Endothelial cell (in vitro differentiated cells): ENCODE measurements around the gene MRPL54. TPM values are rescaled to one million over a fixed set of nuclear protein-coding genes. Genes with fewer than 3 reads are reported as not detected.
A peak's percentile ranks its signal among the peaks of the same experiment; 100 is the strongest.

Experiments used
- DNase-seq: peaks from one replicate; pipeline ENCODE4 v3.0.0; 2021; ENCODE audit warnings: low spot score
- H3K27ac Mint-ChIP-seq: one replicate; pipeline ENCODE4 v1.8.0; 2021; ENCODE audit warnings: mixed read lengths, inconsistent platforms; ENCODE audit not compliant: unreplicated experiment
- H3K27me3 Mint-ChIP-seq: one replicate; pipeline ENCODE4 v1.8.0; 2021; ENCODE audit warnings: mild to moderate bottlenecking, moderate library complexity, mixed read lengths, inconsistent platforms; ENCODE audit not compliant: unreplicated experiment
- H3K36me3 Mint-ChIP-seq: one replicate; pipeline ENCODE4 v1.8.0; 2021; ENCODE audit warnings: mild to moderate bottlenecking, low read depth, mixed read lengths, inconsistent platforms; ENCODE audit not compliant: unreplicated experiment
- H3K4me1 Mint-ChIP-seq: one replicate; pipeline ENCODE4 v1.8.0; 2021; ENCODE audit warnings: mild to moderate bottlenecking, mixed read lengths, inconsistent platforms; ENCODE audit not compliant: unreplicated experiment
- H3K4me3 Mint-ChIP-seq: one replicate; pipeline ENCODE4 v1.8.0; 2021; ENCODE audit warnings: mild to moderate bottlenecking, mixed read lengths, inconsistent platforms; ENCODE audit not compliant: unreplicated experiment
- H3K9me3 Mint-ChIP-seq: one replicate; pipeline ENCODE4 v1.8.0; 2021; ENCODE audit warnings: mixed read lengths, inconsistent platforms; ENCODE audit not compliant: unreplicated experiment
- total RNA-seq: library from RNA; stranded (reverse); fragmentation: NEBNext Ultra II Directional; extraction: Animal tissue kit (Norgen Biotek cat#: 25700); gene quantifications from one replicate; pipeline ENCODE4 v1.2.1, GENCODE V29; 2021; ENCODE audit not compliant: unreplicated experiment
- TF ChIP-seq, protein P1 (sequence below): fragments of 200-600 bp; sonication (generic); IDR thresholded peaks from one replicate; pipeline ENCODE4 v1.5.0; 2021; ENCODE audit warnings: antibody characterized with exemption; ENCODE audit not compliant: unreplicated experiment

Gene MRPL54
- total RNA-seq, 1 donor from 2014 or later = 26.7 TPM

DNA sequence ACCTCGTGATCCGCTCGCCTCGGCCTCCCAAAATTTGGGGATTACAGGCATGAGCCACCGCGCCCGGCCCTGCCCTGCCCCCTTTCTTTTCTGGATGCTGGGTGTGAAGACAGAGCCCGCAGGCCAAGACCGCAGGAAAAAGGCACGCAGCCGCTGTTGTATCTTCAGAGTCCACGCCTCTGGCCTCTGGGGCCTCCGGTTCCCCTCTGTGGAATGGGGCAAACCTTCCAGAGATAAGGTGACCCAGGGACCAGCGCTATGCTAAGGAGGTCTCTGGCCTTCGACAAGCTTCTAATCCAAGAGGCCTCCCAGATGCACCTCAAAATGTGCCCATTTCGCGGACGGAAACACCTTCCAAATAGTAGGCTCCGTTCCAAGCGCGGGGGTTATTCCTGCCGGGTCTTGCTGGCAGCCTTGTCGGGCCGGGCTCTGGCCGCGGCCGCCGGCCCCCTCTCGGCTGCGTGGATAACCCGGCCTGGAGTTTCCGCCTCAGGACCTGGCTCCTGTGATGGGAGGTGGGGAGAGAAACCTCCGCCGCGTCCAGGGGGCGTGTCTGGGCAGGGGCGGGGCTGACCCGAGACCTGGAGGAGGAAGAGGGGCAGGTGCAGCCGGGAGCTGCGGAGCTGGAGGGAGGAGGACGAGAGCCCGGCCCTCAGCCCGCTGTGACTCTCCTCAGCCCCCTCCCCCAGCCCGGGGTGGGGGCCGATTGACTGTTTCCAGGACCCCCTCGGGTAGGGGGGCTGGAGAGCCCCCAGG is 41.2 kb upstream of the MRPL54 start:
- peak; percentile 97 for DNase-seq
- Mint-ChIP-seq H3K27ac (no peak overlapping the region), H3K9me3 (no peaks in the 10 kb centered on the region), H3K4me3 (no peak overlapping the region), H3K36me3 (no peaks in the 10 kb centered on the region), H3K27me3 (peaks cover 3% of the 10 kb centered on the region), H3K4me1 (peaks cover 2% of the 10 kb centered on the region)
- TF ChIP-seq, protein P1, sequence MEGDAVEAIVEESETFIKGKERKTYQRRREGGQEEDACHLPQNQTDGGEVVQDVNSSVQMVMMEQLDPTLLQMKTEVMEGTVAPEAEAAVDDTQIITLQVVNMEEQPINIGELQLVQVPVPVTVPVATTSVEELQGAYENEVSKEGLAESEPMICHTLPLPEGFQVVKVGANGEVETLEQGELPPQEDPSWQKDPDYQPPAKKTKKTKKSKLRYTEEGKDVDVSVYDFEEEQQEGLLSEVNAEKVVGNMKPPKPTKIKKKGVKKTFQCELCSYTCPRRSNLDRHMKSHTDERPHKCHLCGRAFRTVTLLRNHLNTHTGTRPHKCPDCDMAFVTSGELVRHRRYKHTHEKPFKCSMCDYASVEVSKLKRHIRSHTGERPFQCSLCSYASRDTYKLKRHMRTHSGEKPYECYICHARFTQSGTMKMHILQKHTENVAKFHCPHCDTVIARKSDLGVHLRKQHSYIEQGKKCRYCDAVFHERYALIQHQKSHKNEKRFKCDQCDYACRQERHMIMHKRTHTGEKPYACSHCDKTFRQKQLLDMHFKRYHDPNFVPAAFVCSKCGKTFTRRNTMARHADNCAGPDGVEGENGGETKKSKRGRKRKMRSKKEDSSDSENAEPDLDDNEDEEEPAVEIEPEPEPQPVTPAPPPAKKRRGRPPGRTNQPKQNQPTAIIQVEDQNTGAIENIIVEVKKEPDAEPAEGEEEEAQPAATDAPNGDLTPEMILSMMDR = no peak

DNA sequence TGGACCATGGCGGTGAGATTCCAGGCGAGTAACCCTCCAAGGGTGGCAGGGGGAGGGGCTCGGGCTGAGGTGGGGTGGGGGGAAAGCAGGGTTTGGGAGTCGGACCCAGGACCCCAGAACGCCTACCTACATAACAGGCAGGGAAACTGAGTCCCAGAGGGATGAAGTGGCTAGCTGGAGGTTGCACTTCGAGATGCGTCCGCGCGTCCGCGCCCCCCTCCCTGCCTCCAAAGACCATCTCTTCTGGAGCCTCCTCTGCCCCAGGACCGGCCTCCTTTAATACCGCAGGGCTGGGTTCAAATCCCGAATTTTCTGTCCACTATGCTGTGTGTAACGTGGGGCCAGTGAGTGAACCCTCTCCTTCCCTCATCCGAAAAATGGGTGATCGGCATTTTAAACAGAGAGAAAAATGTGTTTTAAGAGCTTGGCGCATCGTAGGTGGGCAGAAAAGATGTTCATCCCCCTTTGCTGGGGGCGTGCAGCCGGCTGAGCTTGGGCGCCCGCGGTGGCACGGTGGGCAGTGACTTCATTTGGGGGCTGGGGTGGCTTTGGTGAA is 40.5 kb upstream of the MRPL54 start:
- DNase-seq = no peak
- H3K27ac Mint-ChIP-seq = no peak overlapping the region
- H3K4me1 Mint-ChIP-seq = peaks cover 2% of the 10 kb centered on the region
- no peaks in the 10 kb centered on the region for H3K27me3 Mint-ChIP-seq
- H3K9me3 Mint-ChIP-seq = no peaks in the 10 kb centered on the region
- H3K36me3 Mint-ChIP-seq = no peaks in the 10 kb centered on the region
- H3K4me3 Mint-ChIP-seq = peak overlapping the region; percentile 73
- TF ChIP-seq, protein P1 = no peak

DNA sequence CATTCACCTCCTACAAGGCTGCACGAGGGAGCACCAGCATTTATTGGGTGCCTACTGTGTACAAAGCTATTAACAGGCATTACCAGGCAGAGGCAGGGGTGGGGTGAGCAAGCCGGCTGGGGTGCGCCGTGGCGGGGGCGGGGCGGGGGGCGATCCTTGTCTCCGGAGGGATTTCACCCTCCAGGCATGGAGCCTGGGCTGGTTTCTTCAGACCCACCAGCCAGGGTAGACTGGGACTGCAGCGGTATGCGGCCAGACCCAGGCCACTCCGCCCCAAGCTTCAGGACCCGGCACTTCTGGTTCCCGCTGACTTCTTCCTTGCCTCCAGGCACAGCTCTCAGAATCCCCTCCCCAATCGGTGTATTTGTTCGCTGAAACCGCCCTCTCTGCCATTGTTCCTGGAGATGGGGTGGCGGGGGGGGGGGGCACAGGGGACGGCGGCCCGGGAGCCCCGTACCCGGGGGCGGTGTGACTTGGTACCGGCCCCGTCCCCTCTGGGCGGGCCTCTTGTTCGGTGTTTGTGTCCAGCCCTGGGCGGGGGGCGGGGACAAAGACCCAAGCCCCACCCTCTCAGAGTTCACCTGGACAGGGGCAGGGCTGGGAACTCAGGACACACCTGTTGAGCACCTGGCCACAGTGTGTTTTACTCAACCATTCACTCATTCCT is 39.9 kb upstream of the MRPL54 start:
- H3K36me3 Mint-ChIP-seq = no peaks in the 10 kb centered on the region
- H3K4me3 Mint-ChIP-seq = peak overlapping the region; percentile 73
- no peak overlapping the region for H3K27ac Mint-ChIP-seq
- TF ChIP-seq, protein P1 = no peak
- H3K9me3 Mint-ChIP-seq = no peaks in the 10 kb centered on the region
- H3K4me1 Mint-ChIP-seq = peaks cover 2% of the 10 kb centered on the region
- peak; percentile 35 for DNase-seq
- no peaks in the 10 kb centered on the region for H3K27me3 Mint-ChIP-seq

DNA sequence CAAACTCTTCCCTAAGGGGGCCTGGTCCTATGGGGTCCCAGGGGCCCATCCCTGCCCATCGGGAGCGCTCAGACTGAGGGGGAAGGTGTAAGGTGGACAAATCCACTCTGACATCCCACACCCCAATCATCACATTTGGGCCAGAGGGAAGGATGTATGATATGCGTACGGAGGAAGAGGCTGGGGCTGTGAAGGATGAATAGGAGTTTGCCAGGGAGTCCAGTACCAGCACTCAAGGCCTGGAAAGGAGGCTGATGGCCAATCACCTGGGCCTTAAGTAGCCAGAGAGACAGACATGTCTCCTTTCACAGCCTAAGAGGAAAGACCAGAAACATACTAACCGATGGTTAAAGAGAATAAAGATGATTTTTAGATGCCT is 39.4 kb upstream of the MRPL54 start:
- DNase-seq = no peak
- TF ChIP-seq, protein P1 = no peak
- Mint-ChIP-seq H3K27ac (no peak overlapping the region), H3K27me3 (no peaks in the 10 kb centered on the region), H3K36me3 (no peaks in the 10 kb centered on the region), H3K9me3 (no peaks in the 10 kb centered on the region), H3K4me3 (no peak overlapping the region), H3K4me1 (peaks cover 2% of the 10 kb centered on the region)

DNA sequence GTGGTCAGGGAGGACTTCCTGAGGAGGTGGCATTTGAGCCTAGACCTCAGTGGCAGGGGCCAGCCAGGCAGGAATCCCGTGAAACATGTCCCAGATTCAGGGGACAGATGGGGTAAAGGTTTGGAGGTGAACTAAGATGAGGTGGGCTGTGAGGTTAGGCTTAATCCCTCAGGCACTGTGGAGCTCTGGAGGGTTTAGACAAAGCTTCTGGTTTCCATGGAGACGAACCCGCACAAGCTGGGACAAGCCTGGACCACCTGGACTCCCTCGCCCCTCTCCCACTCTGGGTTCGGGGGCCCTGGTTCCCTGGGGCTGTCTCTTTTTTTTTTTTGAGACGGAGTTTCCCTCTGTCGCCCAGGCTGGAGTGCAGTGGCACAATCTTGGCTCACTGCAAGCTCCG is 38.6 kb upstream of the MRPL54 start:
- Mint-ChIP-seq H3K36me3 (no peaks in the 10 kb centered on the region), H3K4me3 (no peak overlapping the region), H3K27me3 (no peaks in the 10 kb centered on the region), H3K4me1 (peaks cover 2% of the 10 kb centered on the region), H3K27ac (no peak overlapping the region), H3K9me3 (no peaks in the 10 kb centered on the region)
- TF ChIP-seq, protein P1 = no peak
- DNase-seq = no peak
